WTC11 (cell line): ENCODE data around the gene APH1B.

Source experiments
- NR2C2 ChIP-seq: sonication (generic); formaldehyde crosslinking; IDR thresholded peaks from 2 replicates; pipeline ENCODE4 v1.8.0; 2022; ENCODE audit warnings: mild to moderate bottlenecking, missing genetic modification reagents
- TF ChIP-seq, protein P1 (sequence below): fragments of 200-600 bp; IDR thresholded peaks from 2 replicates; pipeline ENCODE4 v1.8.0; 2022; ENCODE audit warnings: antibody characterized with exemption

- TF ChIP-seq, protein P1, sequence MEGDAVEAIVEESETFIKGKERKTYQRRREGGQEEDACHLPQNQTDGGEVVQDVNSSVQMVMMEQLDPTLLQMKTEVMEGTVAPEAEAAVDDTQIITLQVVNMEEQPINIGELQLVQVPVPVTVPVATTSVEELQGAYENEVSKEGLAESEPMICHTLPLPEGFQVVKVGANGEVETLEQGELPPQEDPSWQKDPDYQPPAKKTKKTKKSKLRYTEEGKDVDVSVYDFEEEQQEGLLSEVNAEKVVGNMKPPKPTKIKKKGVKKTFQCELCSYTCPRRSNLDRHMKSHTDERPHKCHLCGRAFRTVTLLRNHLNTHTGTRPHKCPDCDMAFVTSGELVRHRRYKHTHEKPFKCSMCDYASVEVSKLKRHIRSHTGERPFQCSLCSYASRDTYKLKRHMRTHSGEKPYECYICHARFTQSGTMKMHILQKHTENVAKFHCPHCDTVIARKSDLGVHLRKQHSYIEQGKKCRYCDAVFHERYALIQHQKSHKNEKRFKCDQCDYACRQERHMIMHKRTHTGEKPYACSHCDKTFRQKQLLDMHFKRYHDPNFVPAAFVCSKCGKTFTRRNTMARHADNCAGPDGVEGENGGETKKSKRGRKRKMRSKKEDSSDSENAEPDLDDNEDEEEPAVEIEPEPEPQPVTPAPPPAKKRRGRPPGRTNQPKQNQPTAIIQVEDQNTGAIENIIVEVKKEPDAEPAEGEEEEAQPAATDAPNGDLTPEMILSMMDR: no peak
- no peak for TF ChIP-seq NR2C2 (CRISPR knock-in tag)
These were observed 18.7 kb upstream of the APH1B start for GRCh38 chr15:63258658-63259057.
